Astrocyte (in vitro differentiated cells and primary cell): ENCODE measurements around the gene NIT1.

Experiments used
- EZH2 ChIP-seq: IDR thresholded peaks from 2 replicates; pipeline ENCODE4 v1.6.1; 2012; ENCODE audit warnings: mild to moderate bottlenecking, low read length, inconsistent platforms; ENCODE audit not compliant: insufficient read depth
- TF ChIP-seq, protein P1 (sequence below): IDR thresholded peaks from 2 replicates; pipeline ENCODE4 v1.5.1; 2011; ENCODE audit warnings: low read depth, mild to moderate bottlenecking, inconsistent platforms, low read length, moderate library complexity; ENCODE audit not compliant: insufficient read depth

DNA sequence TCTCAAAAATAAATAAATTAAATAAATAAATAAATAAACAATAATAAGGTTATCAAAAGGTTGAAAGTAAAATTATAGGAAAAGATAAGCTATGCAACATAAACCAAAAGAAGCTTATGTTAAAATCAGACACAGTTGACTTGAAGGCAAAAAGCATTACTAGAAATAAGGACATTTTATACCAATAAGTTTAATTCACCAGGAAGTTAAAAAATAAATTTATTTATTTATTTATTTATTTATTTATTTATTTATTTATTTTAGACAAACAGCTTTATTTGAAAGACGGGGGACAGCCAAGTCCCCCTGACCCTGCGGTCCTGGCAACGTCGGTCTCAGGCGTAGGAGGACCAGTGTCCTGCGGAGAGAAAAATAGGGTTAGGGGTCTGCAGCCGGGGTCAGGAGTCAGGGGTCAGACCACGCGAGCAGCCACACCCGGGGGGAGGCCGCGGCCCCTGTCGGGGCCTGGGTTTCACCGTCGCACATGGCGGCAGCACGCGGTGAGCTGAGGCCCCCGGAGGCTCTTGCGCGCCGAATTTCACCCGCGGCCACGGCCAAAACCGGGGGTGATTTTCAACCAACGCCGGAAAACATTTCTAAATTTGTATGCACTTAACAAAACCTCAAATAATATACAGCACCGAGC is 23.0 kb downstream of the NIT1 start:
- TF ChIP-seq, protein P1, sequence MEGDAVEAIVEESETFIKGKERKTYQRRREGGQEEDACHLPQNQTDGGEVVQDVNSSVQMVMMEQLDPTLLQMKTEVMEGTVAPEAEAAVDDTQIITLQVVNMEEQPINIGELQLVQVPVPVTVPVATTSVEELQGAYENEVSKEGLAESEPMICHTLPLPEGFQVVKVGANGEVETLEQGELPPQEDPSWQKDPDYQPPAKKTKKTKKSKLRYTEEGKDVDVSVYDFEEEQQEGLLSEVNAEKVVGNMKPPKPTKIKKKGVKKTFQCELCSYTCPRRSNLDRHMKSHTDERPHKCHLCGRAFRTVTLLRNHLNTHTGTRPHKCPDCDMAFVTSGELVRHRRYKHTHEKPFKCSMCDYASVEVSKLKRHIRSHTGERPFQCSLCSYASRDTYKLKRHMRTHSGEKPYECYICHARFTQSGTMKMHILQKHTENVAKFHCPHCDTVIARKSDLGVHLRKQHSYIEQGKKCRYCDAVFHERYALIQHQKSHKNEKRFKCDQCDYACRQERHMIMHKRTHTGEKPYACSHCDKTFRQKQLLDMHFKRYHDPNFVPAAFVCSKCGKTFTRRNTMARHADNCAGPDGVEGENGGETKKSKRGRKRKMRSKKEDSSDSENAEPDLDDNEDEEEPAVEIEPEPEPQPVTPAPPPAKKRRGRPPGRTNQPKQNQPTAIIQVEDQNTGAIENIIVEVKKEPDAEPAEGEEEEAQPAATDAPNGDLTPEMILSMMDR = no peak
- TF ChIP-seq EZH2 = no peak
